HG02840 (cell line): ENCODE measurements around the gene MAD1L1.

Source experiments
- ATAC-seq: cut with Tn5 transposase; IDR thresholded peaks from one replicate; pipeline ENCODE4 v1.9.1; 2021; ENCODE audit warnings: mild to moderate bottlenecking, moderate library complexity, moderate number of reproducible peaks; ENCODE audit not compliant: unreplicated experiment, low FRiP score

Gene MAD1L1

DNA sequence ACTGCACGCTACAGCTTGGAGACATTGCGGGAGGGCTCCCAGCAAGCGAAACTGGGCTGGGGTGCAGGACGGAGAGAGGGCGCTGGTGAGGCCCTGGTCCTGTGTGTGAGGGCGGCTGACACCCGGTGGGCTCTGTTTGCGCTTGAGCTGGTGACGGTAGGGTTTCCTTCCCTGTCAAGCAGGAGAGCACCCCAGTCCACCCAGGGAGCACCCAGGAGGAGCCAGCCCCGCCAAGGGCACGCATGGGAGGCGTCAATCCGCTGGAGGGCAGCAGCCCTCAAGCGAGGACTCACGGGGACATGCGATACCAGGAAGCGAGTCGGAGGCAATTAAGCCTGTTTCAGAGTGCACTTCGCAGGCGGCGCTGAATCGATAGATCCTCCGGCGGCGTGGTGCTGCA lies 109.4 kb downstream of the MAD1L1 start:
- no peak for ATAC-seq

DNA sequence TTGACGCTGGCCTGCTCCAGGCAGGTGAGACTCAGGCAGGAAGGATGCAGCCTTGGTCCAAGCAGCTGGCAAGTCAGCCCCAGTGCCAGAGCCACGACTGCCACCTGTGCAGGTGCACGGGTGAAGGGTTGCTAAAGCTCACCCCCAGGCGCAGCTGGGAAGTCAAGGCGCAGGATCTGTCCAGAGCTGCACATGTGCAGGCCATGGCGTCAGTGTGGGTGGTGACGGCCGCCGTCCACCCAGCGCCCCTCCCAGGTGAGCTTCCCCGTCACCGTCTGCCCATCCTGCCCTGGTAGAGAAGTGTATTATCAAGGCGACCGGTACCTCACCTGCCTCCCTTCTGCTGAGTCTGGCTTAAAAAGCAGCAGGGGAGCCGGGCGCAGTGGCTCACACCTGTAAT lies 110.1 kb downstream of the MAD1L1 start:
- ATAC-seq, result no peak

- ATAC-seq, result no peak
These were observed 111.6 kb downstream of the MAD1L1 start for GRCh38 chr7:2120841-2121830.

- no peak for ATAC-seq
These were observed 112.5 kb downstream of the MAD1L1 start for GRCh38 chr7:2120251-2120660.

DNA sequence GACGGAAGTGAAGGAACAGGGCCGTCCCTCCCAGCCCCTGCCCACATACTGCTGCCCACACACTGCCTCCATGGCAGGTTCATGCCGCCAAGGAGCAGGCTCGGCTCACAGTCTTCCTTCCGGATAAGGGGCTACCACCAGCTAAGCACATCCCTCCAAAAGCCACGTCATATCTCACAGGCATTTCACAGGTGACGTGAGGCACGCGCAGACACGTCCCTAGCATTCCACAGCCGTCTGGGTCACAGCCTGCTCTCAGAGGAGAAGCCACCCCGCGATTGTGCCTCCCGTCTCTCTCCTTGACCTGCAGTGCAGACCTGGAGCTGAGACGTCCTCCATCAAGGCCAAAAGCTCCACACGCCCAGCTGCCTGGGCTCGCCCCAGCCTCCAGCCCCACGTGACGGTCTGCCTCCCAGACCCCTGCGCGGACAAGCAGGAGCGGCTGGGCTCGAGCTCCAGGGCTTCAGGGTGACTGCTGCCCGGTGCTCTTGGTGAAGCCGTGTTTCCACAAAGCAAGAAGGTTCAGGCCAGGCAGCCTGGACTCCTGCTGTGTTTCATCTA lies 114.0 kb downstream of the MAD1L1 start:
- no peak for ATAC-seq

GRCh38 chr7:2118056-2118455 lies 114.7 kb downstream of the MAD1L1 start:
- no peak for ATAC-seq

GRCh38 chr7:2117646-2118045 lies 115.1 kb downstream of the MAD1L1 start:
- no peak for ATAC-seq

GRCh38 chr7:2116989-2117591 lies 115.7 kb downstream of the MAD1L1 start:
- no peak for ATAC-seq

GRCh38 chr7:2116448-2116810 lies 116.3 kb downstream of the MAD1L1 start:
- ATAC-seq, result no peak

- no peak for ATAC-seq
These were observed 116.8 kb downstream of the MAD1L1 start for GRCh38 chr7:2115760-2116447.

- no peak for ATAC-seq
These were observed 117.6 kb downstream of the MAD1L1 start for GRCh38 chr7:2114926-2115759.

DNA sequence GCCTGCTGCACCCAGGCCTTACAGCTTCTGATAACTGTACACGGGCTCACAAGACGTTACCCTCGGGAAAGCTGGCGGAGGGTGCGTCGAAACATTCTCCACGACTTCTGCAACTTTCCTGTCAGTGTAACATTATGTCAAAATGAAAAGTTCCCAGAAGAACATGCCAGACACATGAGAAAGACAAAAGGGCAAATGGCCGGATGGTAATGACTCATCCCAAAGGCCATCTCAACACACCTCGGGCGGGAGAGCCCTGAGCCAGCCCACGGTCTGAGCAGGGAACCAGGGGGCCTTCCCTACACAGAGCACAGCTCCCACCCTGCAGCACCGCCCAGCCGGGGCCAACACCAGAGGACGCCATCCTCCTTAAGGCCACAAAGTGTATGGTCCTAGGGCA lies 118.7 kb downstream of the MAD1L1 start:
- ATAC-seq, result no peak

DNA sequence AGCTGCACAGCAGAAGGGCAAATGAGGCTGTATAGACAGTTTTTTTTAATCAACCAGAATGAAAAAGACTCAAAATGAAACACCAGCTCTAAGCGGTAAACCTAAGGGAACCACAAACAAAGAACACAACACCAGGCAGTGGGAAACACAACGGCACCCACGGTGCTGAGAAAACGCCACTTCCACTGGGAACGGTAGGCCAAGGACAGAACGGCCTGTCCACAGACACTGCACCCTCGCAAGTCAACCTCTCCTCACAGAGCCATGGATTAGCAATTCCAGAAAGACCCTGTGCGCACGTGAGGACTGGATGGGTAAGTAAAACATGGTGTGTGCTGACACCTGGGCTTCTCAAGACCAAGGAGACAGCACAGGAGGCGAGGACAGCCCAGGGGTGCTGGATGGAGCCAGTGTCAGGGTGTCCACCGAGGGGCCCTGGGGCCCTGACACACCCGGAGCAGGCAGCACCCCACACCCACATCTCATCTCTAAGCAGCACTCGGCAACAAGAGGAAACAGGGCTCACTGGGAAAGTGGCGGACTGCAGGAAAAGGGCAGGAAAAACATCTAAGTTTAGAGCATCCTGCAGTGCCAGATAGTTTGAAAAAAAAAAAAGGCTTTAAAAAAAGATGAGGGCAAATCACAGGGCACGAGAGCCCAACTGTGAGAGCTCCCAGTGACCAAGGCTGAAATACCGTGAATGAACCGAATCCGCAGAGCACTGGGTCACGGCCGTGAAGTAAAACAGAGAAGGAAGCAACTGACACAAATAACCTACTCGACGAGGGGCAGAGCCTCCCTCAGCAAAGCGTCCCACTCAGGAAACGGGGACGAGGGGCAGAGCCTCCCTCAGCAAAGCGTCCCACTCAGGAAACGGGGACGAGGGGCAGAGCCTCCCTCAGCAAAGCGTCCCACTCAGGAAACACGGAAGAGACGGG lies 120.2 kb downstream of the MAD1L1 start:
- no peak for ATAC-seq

DNA sequence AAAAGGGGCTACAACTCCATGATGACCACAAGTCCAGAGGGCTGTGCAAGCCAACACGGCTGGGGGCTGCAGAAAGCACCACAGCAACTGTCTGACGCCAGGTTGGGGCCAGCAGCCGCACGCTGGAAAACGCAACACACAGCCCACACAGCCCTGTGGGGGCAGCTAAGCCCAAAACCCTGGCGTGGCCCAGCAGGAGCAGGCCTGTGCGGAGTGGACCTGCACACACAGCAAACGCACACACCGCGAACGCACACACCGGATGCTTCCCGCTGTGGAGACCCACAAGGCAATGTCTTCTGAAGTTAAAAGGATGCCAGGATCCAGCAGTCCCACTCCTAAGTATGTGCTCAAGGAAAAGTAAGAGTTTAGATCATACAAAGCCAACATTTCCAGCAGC lies 121.2 kb downstream of the MAD1L1 start:
- no peak for ATAC-seq

DNA sequence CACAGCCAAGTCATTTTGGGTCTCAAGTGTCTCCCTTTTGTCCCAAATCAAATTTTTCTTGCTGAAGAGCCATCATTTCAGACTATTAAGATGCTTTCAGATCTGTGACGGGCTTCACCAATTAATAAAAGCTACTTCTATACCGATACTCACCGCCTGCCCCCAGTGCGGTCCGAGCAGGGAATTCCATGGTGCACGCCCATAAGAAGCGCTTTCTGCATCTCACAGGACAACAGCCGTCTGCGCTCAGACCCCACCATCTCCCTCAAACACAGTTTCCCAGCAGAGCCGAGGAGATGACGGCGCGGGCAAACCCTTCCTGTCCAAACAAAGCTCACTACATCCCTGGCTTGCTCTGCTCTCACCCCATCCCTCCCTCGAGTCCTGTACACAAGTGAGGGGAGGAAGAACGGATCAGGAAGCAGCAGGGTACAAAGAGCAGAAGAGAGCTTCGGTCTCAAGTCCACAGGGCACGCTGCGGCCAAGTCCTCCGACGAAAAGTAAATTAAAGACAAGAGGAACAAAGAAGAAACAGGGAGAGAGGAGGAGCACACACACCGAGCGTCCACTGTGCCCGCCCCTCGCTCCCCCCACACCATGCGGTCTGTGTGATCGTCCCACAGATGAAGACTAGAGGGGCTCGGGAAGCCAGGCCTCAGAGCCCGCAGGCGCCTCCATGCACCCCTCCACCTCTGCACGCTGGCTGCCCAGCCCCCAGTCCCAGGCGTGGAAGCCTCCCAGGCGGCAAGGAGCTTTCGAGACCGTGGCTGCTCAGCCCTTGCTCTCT lies 121.9 kb downstream of the MAD1L1 start:
- no peak for ATAC-seq

GRCh38 chr7:2109936-2110609 lies 122.7 kb downstream of the MAD1L1 start:
- no peak for ATAC-seq

DNA sequence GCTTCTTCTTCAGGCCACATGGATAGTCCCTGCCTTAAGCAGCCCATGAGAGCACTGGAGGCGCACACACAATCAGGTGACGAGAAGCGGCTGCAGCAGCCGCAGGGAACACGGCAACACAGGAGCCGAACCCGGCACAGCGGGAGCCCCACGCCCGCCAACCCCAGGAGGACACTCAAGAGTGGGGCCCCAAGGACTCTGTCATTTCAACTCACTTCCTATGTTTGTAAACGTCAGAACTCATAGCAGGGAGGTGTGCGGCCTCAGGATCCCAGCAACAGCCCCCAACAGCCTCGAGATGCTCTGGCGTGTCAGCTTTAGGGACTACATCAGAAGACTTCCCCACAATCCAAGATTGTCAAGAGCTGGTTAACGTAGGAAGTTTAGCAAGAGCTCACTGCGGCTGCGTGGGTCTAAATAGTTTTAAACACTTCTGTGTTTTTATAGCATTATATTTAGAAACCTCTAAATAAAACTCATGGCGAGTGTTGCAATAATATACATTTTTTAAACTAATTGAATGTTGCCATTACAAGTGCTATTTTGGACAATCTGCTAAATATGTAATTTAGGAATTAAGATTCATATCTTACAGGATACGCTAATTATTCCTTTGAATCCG lies 123.4 kb downstream of the MAD1L1 start:
- no peak for ATAC-seq
